Stromal cell of bone marrow (primary cell): ENCODE data around the gene SATB1.

ENCODE experiments used
- DNase-seq: peaks from one replicate; pipeline ENCODE4 v3.0.0-alpha.2; 2012; ENCODE audit warnings: low read depth

SATB1 gene

GRCh38 chr3:18431266-18431665 is 6.1 kb upstream of the SATB1 start:
- no peak for DNase-seq

- DNase-seq = no peak
Measured at GRCh38 chr3:18428991-18429745, 4.0 kb upstream of the SATB1 start.

- no peak for DNase-seq
Measured at GRCh38 chr3:18428036-18428435, 2.9 kb upstream of the SATB1 start.

- no peak for DNase-seq
Measured at GRCh38 chr3:18426597-18427193, 1.6 kb upstream of the SATB1 start.

- DNase-seq = no peak
Measured at GRCh38 chr3:18425641-18426257, 610 bp upstream of the SATB1 start.

- no peak for DNase-seq
Measured at GRCh38 chr3:18424213-18424728, 868 bp downstream of the SATB1 start.

- DNase-seq = peak; percentile 56
Measured at GRCh38 chr3:18423401-18424212, 1.5 kb downstream of the SATB1 start.

GRCh38 chr3:18422972-18423371 is 2.2 kb downstream of the SATB1 start:
- DNase-seq = no peak

GRCh38 chr3:18420555-18420954 is 4.6 kb downstream of the SATB1 start:
- no peak for DNase-seq

- no peak for DNase-seq
Measured at GRCh38 chr3:18419232-18419631, 5.9 kb downstream of the SATB1 start.

GRCh38 chr3:18417904-18418572 is 7.1 kb downstream of the SATB1 start:
- DNase-seq = no peak

GRCh38 chr3:18416332-18416731 is 8.8 kb downstream of the SATB1 start:
- DNase-seq = no peak

- DNase-seq = no peak
Measured at GRCh38 chr3:18415839-18416238, 9.3 kb downstream of the SATB1 start.

GRCh38 chr3:18415167-18415566 is 10.0 kb downstream of the SATB1 start:
- DNase-seq = no peak

GRCh38 chr3:18412684-18413083 is 12.5 kb downstream of the SATB1 start:
- no peak for DNase-seq

- DNase-seq = no peak
Measured at GRCh38 chr3:18411541-18411940, 13.6 kb downstream of the SATB1 start.

- no peak for DNase-seq
Measured at GRCh38 chr3:18410205-18410604, 14.9 kb downstream of the SATB1 start.

- no peak for DNase-seq
Measured at GRCh38 chr3:18409266-18409665, 15.9 kb downstream of the SATB1 start.

GRCh38 chr3:18405141-18405540 is 20.0 kb downstream of the SATB1 start:
- no peak for DNase-seq

- no peak for DNase-seq
Measured at GRCh38 chr3:18403061-18403460, 22.1 kb downstream of the SATB1 start.

GRCh38 chr3:18402239-18402799 is 22.8 kb downstream of the SATB1 start:
- DNase-seq = no peak
